ENCODE results near the gene ZNF174. TPM values are rescaled to one million over a fixed set of nuclear protein-coding genes. Genes with fewer than 3 reads are reported as not detected.
A peak's percentile ranks its signal among the peaks of the same experiment; 100 is the strongest.

The ZNF174 gene
- total and polyA plus RNA-seq, 2 of the 4 experiments (the other 2 are of a cell fraction): 7.2 to 10.6 TPM

- Histone ChIP-seq H3K27ac (ENCODE audit: insufficient read depth, low read length) (no peak overlapping the region), H3K9me1 (ENCODE audit: insufficient read depth, low read length) (peaks cover 3% of the 10 kb centered on the region; the same call in 1 of the 2 replicates), H3K27me3 (ENCODE audit: control insufficient read depth, insufficient read depth, low read length) (no peaks in the 10 kb centered on the region), H4K20me1 (ENCODE audit: insufficient read depth, low read length) (peaks cover 6% of the 10 kb centered on the region), H2BK20ac (ENCODE audit: low read depth, low read length) (no peak overlapping the region), H4K91ac (ENCODE audit: insufficient read depth, low read depth, low read length) (no peak overlapping the region), H3K4ac (ENCODE audit: low read depth, low read length) (no peak overlapping the region), H2AK5ac (ENCODE audit: low read depth, low read length) (no peak overlapping the region), H3K4me3 (ENCODE audit: insufficient read depth, low read depth, low read length) (no peak overlapping the region), H4K5ac (ENCODE audit: low read depth, low read length) (no peak overlapping the region), H3K18ac (ENCODE audit: low read depth, low read length) (no peak overlapping the region), H2BK15ac (ENCODE audit: low read depth, low read length) (no peak overlapping the region), H2AFZ (replicated peaks; ENCODE audit: low read length, poor library complexity) (no peak overlapping the region), H3K23ac (ENCODE audit: low read depth, low read length) (no peak overlapping the region), H3K56ac (ENCODE audit: extremely low read depth, insufficient read depth, low read length) (no peak overlapping the region), H3K4me2 (ENCODE audit: low read depth, low read length) (no peak overlapping the region), H3K9me3 (ENCODE audit: control insufficient read depth, insufficient read depth, low read length) (no peaks in the 10 kb centered on the region), H2BK120ac (ENCODE audit: low read depth, low read length) (no peak overlapping the region), H3K4me1 (ENCODE audit: control insufficient read depth, insufficient read depth, low read length) (peaks cover 3% of the 10 kb centered on the region; the same call in 1 of the 2 replicates), H2BK5ac (ENCODE audit: low read depth, low read length, poor library complexity, severe bottlenecking) (no peak overlapping the region), H3K9ac (ENCODE audit: low read depth, low read length) (no peak overlapping the region), H2AK9ac (replicated peaks; ENCODE audit: low read depth, low read length, poor library complexity) (no peak overlapping the region), H4K8ac (ENCODE audit: low read depth in 2 of 2, low read length in 2 of 2) (no peak overlapping the region), H3K79me1 (ENCODE audit: low read depth in 1 of 2, low read length in 2 of 2) (peaks cover 3 to 19% of the 10 kb centered on the region in 2 experiments), H3K36me3 (ENCODE audit: control insufficient read depth, insufficient read depth, low read length) (no peaks in the 10 kb centered on the region), H3K14ac (replicated peaks; ENCODE audit: low read depth, low read length) (no peak overlapping the region)
- dilution Hi-C loops (cut with HindIII; ENCODE audit: low sequenced_read_pairs, unreplicated experiment): no loop called here
- BruUV-seq (replicated peaks): no TSS peak
- ChIA-PET POLR2A (ENCODE audit: unreplicated experiment) (interaction anchor here (0.6 kb wide), 1 partner anchor 184 kb away, joined by 3 read pairs; no protein-coding TSS in a partner anchor), CTCF (interaction anchor here (0.9 kb wide), 1 partner anchor 10 kb away, joined by 3 read pairs; no protein-coding TSS in a partner anchor)
- intact Hi-C loops (cut with micrococcal nuclease): no loop called here
- in situ Hi-C loops (cut with MboI; ENCODE audit: low sequenced_read_pairs): no loop called here
- ATAC-seq (ENCODE audit: low read depth): no peak
- 72% methylated on average over 2 of the region's 5 CpGs; no CpG with 5 or more reads in 1 of the 2 experiments for WGBS, 2 experiments (ENCODE audit: extremely low coverage in 2 of 2, insufficient read length in 1 of 2)
- TF ChIP-seq ELK1 (IDR thresholded peaks at IDR 0.05; ENCODE audit: borderline replicate concordance, low read depth, low read length) (no peak), CHD1 (IDR thresholded peaks at IDR 0.05; ENCODE audit: low read depth, low read length) (no peak), CTCF (conservative IDR thresholded peaks at IDR 0.05; ENCODE audit: low read depth, low read length) (no peak), FOS (IDR thresholded peaks at IDR 0.05; ENCODE audit: low read depth, low read length) (no peak), MXI1 (IDR thresholded peaks at IDR 0.05; ENCODE audit: borderline replicate concordance, low read depth, low read length) (no peak), RAD21 (IDR thresholded peaks at IDR 0.05; ENCODE audit: low read length) (no peak), BHLHE40 (IDR thresholded peaks at IDR 0.05; ENCODE audit: low read depth, low read length) (no peak), MAZ (IDR thresholded peaks at IDR 0.05; ENCODE audit: borderline replicate concordance, low read depth, low read length) (no peak), RFX5 (IDR thresholded peaks at IDR 0.05; ENCODE audit: low read depth, low read length) (no peak), POLR2A (IDR thresholded peaks at IDR 0.05; ENCODE audit: low read depth, low read length) (no peak), RCOR1 (IDR thresholded peaks at IDR 0.05; ENCODE audit: insufficient replicate concordance, low read length) (no peak)
- DNase-seq: peak; percentile 8
Observed at GRCh38 chr16:3454093-3454492, 53.1 kb downstream of the ZNF174 start.

Measured in IMR-90 (cell line).